SK-N-SH treated with all-trans-retinoic acid at 6 μM for 48 hours (cell line): Measurements from ENCODE around the gene KLK8.

Experiments
- ATAC-seq: fragments of 200-7000 bp; cut with Tn5 transposase; 3 replicates; pipeline ENCODE4 v1.9.1; 2020; ENCODE audit warnings: mild to moderate bottlenecking, moderate library complexity
- ARNTL ChIP-seq: fragments of 450-650 bp; formaldehyde crosslinking; IDR thresholded peaks from 2 replicates; pipeline ENCODE4 v1.5.0; 2020; ENCODE audit warnings: low read depth, mild to moderate bottlenecking, moderate library complexity, borderline replicate concordance
- BACH2 ChIP-seq: fragments of 250-450 bp; sonication (Bioruptor Pico); IDR thresholded peaks from 2 replicates; pipeline ENCODE4 v1.9.0; 2021; ENCODE audit warnings: mild to moderate bottlenecking, borderline replicate concordance
- CSDC2 ChIP-seq: fragments of 250-450 bp; sonication (Bioruptor Pico); IDR thresholded peaks from 2 replicates; pipeline ENCODE4 v1.5.0; 2020; ENCODE audit warnings: mild to moderate bottlenecking, moderate library complexity
- ESRRG ChIP-seq: fragments of 250-450 bp; sonication (Bioruptor Pico); IDR thresholded peaks from 2 replicates; pipeline ENCODE4 v1.6.1; 2021; ENCODE audit warnings: mild to moderate bottlenecking
- ISL1 ChIP-seq: fragments of 250-450 bp; sonication (Bioruptor Pico); IDR thresholded peaks from 2 replicates; pipeline ENCODE4 v2.1.2; 2022; ENCODE audit warnings: mild to moderate bottlenecking, moderate library complexity
- OSR1 ChIP-seq: fragments of 250-450 bp; sonication (Bioruptor Pico); IDR thresholded peaks from 2 replicates; pipeline ENCODE4 v1.8.0; 2022; ENCODE audit warnings: moderate library complexity, mild to moderate bottlenecking, inconsistent platforms
- PPARA ChIP-seq: fragments of 250-450 bp; sonication (Bioruptor Pico); IDR thresholded peaks from 2 replicates; pipeline ENCODE4 v1.5.0; 2020; ENCODE audit warnings: mild to moderate bottlenecking, borderline replicate concordance
- SNAI2 ChIP-seq: fragments of 250-450 bp; sonication (Bioruptor Pico); IDR thresholded peaks from 2 replicates; pipeline ENCODE4 v1.5.0; 2020; ENCODE audit warnings: mild to moderate bottlenecking, moderate library complexity
- TCF4 ChIP-seq: fragments of 250-450 bp; sonication (Bioruptor Pico); IDR thresholded peaks from 2 replicates; pipeline ENCODE4 v1.8.0; 2021; ENCODE audit warnings: mild to moderate bottlenecking, moderate library complexity, borderline replicate concordance
- TOX ChIP-seq: fragments of 250-450 bp; sonication (Bioruptor Pico); IDR thresholded peaks from 2 replicates; pipeline ENCODE4 v1.8.0; 2021; ENCODE audit warnings: mild to moderate bottlenecking, moderate library complexity, borderline replicate concordance
- ZC3H10 ChIP-seq: fragments of 250-450 bp; sonication (Bioruptor Pico); IDR thresholded peaks from 2 replicates; pipeline ENCODE4 v1.5.1; 2021; ENCODE audit warnings: mild to moderate bottlenecking, moderate library complexity
- ZFP3 ChIP-seq: fragments of 250-450 bp; sonication (Bioruptor Pico); IDR thresholded peaks from 2 replicates; pipeline ENCODE4 v1.5.0; 2020; ENCODE audit warnings: mild to moderate bottlenecking, moderate library complexity
- ZFP30 ChIP-seq: fragments of 450-650 bp; formaldehyde crosslinking; IDR thresholded peaks from 2 replicates; pipeline ENCODE4 v1.5.0; 2022; ENCODE audit warnings: mild to moderate bottlenecking, moderate library complexity
- ZNF70 ChIP-seq: fragments of 450-650 bp; formaldehyde crosslinking; IDR thresholded peaks from 2 replicates; pipeline ENCODE4 v1.5.0; 2020; ENCODE audit warnings: mild to moderate bottlenecking, moderate library complexity
- ZNF8 ChIP-seq: fragments of 450-650 bp; formaldehyde crosslinking; IDR thresholded peaks from 2 replicates; pipeline ENCODE4 v1.5.0; 2020; ENCODE audit warnings: mild to moderate bottlenecking, moderate library complexity
- TF ChIP-seq, protein P1 (sequence below): fragments of 250-450 bp; sonication (Bioruptor Pico); IDR thresholded peaks from 2 replicates; pipeline ENCODE4 v1.8.0; 2020; ENCODE audit warnings: mild to moderate bottlenecking, moderate library complexity, borderline replicate concordance
- TF ChIP-seq, protein P2 (sequence below): fragments of 250-450 bp; sonication (Bioruptor Pico); IDR thresholded peaks from 2 replicates; pipeline ENCODE4 v1.8.0; 2021; ENCODE audit warnings: low read depth, mild to moderate bottlenecking, moderate library complexity, borderline replicate concordance
- TF ChIP-seq, protein P3 (sequence below): fragments of 250-450 bp; sonication (Bioruptor Pico); IDR thresholded peaks from 2 replicates; pipeline ENCODE4 v1.5.1; 2020; ENCODE audit warnings: low read depth, mild to moderate bottlenecking, moderate library complexity
- TF ChIP-seq, protein P4 (sequence below): fragments of 250-450 bp; sonication (Bioruptor Pico); IDR thresholded peaks from 2 replicates; pipeline ENCODE4 v1.5.0; 2020; ENCODE audit warnings: mild to moderate bottlenecking, moderate library complexity

KLK8 gene

DNA sequence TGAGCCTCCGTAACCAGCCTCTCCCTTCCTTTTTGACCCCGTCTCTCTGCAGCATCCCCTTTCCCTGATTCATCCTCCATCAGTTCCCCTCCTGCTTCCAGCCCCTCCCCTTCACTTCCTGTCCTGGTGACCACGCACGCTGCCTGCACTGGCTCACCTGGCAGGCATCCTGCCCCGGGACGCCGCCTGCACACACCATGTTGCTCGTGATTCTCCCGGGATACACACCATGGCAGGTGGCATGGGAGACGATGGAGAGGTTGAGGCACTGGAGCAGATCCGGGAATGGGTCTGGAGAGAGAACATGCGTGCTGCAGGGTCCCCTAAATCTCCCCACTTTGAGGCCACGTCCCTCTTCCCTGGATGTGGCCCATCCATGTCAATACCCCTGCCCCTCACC is 29.2 kb upstream of the KLK8 start:
- ATAC-seq = no peak
- TF ChIP-seq PPARA (no peak), ISL1 (no peak), ARNTL (no peak), CSDC2 (CRISPR knock-in tag) (no peak), TOX (no peak), ZFP30 (CRISPR knock-in tag) (no peak)
- TF ChIP-seq, protein P1, sequence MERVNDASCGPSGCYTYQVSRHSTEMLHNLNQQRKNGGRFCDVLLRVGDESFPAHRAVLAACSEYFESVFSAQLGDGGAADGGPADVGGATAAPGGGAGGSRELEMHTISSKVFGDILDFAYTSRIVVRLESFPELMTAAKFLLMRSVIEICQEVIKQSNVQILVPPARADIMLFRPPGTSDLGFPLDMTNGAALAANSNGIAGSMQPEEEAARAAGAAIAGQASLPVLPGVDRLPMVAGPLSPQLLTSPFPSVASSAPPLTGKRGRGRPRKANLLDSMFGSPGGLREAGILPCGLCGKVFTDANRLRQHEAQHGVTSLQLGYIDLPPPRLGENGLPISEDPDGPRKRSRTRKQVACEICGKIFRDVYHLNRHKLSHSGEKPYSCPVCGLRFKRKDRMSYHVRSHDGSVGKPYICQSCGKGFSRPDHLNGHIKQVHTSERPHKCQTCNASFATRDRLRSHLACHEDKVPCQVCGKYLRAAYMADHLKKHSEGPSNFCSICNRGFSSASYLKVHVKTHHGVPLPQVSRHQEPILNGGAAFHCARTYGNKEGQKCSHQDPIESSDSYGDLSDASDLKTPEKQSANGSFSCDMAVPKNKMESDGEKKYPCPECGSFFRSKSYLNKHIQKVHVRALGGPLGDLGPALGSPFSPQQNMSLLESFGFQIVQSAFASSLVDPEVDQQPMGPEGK (CRISPR knock-in tag) = no peak

DNA sequence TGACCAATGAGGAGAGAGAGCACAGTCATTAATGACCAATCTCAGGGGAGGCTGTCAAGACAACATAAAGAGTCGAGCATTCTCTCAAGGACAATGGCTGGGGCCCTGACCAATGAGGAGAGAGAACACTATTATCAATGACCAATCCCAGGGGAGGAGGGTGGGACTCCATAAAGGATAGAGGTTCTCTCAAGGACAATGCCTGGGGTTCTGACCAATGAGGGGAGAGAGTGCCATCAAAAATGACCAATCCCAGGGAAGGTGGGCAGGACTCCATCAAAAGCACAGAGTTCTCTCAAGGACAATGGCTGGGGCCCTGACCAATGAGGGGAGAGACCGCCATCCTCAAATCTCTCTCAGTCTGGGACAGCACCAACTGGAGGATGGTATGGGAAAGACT is 28.3 kb upstream of the KLK8 start:
- TF ChIP-seq, protein P2, sequence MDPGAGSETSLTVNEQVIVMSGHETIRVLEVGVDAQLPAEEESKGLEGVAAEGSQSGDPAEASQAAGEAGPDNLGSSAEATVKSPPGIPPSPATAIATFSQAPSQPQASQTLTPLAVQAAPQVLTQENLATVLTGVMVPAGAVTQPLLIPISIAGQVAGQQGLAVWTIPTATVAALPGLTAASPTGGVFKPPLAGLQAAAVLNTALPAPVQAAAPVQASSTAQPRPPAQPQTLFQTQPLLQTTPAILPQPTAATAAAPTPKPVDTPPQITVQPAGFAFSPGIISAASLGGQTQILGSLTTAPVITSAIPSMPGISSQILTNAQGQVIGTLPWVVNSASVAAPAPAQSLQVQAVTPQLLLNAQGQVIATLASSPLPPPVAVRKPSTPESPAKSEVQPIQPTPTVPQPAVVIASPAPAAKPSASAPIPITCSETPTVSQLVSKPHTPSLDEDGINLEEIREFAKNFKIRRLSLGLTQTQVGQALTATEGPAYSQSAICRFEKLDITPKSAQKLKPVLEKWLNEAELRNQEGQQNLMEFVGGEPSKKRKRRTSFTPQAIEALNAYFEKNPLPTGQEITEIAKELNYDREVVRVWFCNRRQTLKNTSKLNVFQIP (CRISPR knock-in tag) = no peak
- TF ChIP-seq ARNTL = no peak
- TF ChIP-seq ZC3H10 (CRISPR knock-in tag) = no peak
- TF ChIP-seq ZFP30 (CRISPR knock-in tag) = no peak
- no peak for TF ChIP-seq ZNF70 (CRISPR knock-in tag)
- no peak for TF ChIP-seq ZNF8 (CRISPR knock-in tag)
- TF ChIP-seq PPARA = no peak
- TF ChIP-seq, protein P3, sequence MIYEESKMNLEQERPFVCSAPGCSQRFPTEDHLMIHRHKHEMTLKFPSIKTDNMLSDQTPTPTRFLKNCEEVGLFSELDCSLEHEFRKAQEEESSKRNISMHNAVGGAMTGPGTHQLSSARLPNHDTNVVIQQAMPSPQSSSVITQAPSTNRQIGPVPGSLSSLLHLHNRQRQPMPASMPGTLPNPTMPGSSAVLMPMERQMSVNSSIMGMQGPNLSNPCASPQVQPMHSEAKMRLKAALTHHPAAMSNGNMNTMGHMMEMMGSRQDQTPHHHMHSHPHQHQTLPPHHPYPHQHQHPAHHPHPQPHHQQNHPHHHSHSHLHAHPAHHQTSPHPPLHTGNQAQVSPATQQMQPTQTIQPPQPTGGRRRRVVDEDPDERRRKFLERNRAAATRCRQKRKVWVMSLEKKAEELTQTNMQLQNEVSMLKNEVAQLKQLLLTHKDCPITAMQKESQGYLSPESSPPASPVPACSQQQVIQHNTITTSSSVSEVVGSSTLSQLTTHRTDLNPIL (CRISPR knock-in tag) = no peak
- TF ChIP-seq SNAI2 (CRISPR knock-in tag) = no peak
- TF ChIP-seq, protein P1 (CRISPR knock-in tag) = no peak
- no peak for TF ChIP-seq TOX
- no peak for TF ChIP-seq ISL1
- TF ChIP-seq, protein P4, sequence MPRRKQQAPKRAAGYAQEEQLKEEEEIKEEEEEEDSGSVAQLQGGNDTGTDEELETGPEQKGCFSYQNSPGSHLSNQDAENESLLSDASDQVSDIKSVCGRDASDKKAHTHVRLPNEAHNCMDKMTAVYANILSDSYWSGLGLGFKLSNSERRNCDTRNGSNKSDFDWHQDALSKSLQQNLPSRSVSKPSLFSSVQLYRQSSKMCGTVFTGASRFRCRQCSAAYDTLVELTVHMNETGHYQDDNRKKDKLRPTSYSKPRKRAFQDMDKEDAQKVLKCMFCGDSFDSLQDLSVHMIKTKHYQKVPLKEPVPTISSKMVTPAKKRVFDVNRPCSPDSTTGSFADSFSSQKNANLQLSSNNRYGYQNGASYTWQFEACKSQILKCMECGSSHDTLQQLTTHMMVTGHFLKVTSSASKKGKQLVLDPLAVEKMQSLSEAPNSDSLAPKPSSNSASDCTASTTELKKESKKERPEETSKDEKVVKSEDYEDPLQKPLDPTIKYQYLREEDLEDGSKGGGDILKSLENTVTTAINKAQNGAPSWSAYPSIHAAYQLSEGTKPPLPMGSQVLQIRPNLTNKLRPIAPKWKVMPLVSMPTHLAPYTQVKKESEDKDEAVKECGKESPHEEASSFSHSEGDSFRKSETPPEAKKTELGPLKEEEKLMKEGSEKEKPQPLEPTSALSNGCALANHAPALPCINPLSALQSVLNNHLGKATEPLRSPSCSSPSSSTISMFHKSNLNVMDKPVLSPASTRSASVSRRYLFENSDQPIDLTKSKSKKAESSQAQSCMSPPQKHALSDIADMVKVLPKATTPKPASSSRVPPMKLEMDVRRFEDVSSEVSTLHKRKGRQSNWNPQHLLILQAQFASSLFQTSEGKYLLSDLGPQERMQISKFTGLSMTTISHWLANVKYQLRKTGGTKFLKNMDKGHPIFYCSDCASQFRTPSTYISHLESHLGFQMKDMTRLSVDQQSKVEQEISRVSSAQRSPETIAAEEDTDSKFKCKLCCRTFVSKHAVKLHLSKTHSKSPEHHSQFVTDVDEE (CRISPR knock-in tag) = no peak
- TF ChIP-seq ESRRG (CRISPR knock-in tag) = no peak
- no peak for TF ChIP-seq ZFP3 (CRISPR knock-in tag)
- no peak for TF ChIP-seq OSR1 (CRISPR knock-in tag)
- peak; percentile 41; the same call in 2 of the 3 replicates for ATAC-seq

DNA sequence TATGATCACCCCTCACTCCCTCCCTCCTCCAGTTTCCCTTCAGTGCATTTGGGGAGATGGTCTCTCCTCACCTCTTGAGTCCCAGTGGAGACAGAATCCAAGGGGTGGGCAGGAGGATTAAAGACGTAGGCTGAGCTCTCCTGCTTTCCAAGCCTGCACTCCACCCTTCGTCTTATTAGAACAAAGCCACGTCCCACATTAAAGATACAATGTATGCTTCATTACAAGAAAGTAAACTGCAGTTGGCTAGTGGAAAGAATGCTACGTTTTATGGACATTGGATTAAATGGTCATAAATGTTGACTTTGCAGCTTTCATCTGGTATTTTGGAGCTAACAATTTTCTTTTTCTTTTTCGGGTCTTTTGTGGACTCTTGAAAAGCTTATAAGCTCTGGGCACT is 26.5 kb upstream of the KLK8 start:
- no peak for ATAC-seq
- TF ChIP-seq OSR1 (CRISPR knock-in tag) (no peak), TCF4 (CRISPR knock-in tag) (no peak), BACH2 (no peak), ZNF8 (CRISPR knock-in tag) (no peak), CSDC2 (CRISPR knock-in tag) (no peak), ZNF70 (CRISPR knock-in tag) (no peak), ZFP3 (CRISPR knock-in tag) (no peak), ZC3H10 (CRISPR knock-in tag) (no peak), SNAI2 (CRISPR knock-in tag) (no peak), PPARA (no peak), ZFP30 (CRISPR knock-in tag) (no peak)
- TF ChIP-seq, protein P4 (CRISPR knock-in tag) = no peak
- TF ChIP-seq, protein P1 (CRISPR knock-in tag) = no peak
